Measurements from ENCODE around the gene B4GALNT4. TPM values are rescaled to one million over a fixed set of nuclear protein-coding genes. Genes with fewer than 3 reads are reported as not detected.
A peak's percentile ranks its signal among the peaks of the same experiment; 100 is the strongest.

Gene B4GALNT4
- total RNA-seq, 1 experiment from 2014 or later = 88.0 TPM

DNA sequence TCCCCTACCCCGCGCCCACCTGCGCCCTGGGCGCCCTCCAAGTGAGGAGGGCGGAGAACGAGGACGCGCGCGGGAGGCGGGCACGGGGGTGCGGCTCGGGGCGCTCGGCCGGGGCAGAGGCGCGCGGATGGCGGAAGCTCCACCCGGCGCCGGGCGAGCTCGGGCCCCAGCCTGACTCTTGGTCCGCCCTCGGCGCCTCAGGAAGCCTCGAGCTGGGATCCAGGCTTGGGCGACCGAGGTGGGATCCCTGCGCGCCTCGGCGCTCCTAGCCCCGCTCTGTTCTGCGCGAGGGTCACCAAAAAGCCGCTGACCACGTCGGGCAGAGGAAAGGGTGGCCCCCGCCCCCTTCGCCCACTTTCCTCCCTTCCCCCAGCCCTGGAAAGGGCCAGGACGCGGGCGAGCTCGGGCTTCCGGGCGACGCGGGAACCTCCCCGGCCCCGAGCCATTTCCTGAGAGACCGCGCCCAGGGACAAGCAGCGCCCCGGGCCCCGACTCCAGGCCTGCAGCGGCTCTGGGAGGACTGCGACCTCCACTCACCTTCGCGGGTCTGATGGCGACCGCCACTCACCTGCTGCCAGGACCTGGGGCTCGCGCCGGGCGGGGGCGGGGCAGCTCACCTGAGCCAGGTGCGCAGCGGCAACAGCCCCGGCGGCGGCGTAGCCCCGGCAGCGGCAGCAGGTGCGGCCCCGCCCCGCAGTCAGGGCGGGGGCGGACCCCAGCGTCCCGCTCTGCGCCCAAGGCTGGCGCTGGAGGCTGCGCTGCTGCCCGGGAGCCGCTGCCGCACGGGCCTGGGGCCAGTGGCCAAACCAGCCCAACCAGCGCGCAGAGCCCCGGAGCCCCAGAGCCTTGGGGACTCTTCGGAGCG, 47.7 kb downstream of the B4GALNT4 start (continued):
- TF ChIP-seq, protein P1, sequence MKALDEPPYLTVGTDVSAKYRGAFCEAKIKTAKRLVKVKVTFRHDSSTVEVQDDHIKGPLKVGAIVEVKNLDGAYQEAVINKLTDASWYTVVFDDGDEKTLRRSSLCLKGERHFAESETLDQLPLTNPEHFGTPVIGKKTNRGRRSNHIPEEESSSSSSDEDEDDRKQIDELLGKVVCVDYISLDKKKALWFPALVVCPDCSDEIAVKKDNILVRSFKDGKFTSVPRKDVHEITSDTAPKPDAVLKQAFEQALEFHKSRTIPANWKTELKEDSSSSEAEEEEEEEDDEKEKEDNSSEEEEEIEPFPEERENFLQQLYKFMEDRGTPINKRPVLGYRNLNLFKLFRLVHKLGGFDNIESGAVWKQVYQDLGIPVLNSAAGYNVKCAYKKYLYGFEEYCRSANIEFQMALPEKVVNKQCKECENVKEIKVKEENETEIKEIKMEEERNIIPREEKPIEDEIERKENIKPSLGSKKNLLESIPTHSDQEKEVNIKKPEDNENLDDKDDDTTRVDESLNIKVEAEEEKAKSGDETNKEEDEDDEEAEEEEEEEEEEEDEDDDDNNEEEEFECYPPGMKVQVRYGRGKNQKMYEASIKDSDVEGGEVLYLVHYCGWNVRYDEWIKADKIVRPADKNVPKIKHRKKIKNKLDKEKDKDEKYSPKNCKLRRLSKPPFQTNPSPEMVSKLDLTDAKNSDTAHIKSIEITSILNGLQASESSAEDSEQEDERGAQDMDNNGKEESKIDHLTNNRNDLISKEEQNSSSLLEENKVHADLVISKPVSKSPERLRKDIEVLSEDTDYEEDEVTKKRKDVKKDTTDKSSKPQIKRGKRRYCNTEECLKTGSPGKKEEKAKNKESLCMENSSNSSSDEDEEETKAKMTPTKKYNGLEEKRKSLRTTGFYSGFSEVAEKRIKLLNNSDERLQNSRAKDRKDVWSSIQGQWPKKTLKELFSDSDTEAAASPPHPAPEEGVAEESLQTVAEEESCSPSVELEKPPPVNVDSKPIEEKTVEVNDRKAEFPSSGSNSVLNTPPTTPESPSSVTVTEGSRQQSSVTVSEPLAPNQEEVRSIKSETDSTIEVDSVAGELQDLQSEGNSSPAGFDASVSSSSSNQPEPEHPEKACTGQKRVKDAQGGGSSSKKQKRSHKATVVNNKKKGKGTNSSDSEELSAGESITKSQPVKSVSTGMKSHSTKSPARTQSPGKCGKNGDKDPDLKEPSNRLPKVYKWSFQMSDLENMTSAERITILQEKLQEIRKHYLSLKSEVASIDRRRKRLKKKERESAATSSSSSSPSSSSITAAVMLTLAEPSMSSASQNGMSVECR (CRISPR knock-in tag; IDR thresholded peaks at IDR 0.05; ENCODE audit: borderline replicate concordance) = 0 out of 2 replicates have a peak, but pooled peaks have one; percentile 60
- TF ChIP-seq, protein P2, sequence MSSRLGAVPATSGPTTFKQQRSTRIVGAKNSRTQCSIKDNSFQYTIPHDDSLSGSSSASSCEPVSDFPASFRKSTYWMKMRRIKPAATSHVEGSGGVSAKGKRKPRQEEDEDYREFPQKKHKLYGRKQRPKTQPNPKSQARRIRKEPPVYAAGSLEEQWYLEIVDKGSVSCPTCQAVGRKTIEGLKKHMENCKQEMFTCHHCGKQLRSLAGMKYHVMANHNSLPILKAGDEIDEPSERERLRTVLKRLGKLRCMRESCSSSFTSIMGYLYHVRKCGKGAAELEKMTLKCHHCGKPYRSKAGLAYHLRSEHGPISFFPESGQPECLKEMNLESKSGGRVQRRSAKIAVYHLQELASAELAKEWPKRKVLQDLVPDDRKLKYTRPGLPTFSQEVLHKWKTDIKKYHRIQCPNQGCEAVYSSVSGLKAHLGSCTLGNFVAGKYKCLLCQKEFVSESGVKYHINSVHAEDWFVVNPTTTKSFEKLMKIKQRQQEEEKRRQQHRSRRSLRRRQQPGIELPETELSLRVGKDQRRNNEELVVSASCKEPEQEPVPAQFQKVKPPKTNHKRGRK (CRISPR knock-in tag; IDR thresholded peaks at IDR 0.05; ENCODE audit: borderline replicate concordance) = no peak
- TF ChIP-seq ATF1 (CRISPR knock-in tag; IDR thresholded peaks at IDR 0.05) = no peak
- no peak for TF ChIP-seq NFATC4 (CRISPR knock-in tag; IDR thresholded peaks at IDR 0.05)
- 0 out of 2 replicates have a peak, but pooled peaks have one; percentile 25 for TF ChIP-seq ZNF138 (CRISPR knock-in tag; conservative IDR thresholded peaks at IDR 0.05)
- TF ChIP-seq ZNF423 (CRISPR knock-in tag; IDR thresholded peaks at IDR 0.05) = no peak
- no peak for TF ChIP-seq JAZF1 (CRISPR knock-in tag; IDR thresholded peaks at IDR 0.05)
- TF ChIP-seq, protein P3, sequence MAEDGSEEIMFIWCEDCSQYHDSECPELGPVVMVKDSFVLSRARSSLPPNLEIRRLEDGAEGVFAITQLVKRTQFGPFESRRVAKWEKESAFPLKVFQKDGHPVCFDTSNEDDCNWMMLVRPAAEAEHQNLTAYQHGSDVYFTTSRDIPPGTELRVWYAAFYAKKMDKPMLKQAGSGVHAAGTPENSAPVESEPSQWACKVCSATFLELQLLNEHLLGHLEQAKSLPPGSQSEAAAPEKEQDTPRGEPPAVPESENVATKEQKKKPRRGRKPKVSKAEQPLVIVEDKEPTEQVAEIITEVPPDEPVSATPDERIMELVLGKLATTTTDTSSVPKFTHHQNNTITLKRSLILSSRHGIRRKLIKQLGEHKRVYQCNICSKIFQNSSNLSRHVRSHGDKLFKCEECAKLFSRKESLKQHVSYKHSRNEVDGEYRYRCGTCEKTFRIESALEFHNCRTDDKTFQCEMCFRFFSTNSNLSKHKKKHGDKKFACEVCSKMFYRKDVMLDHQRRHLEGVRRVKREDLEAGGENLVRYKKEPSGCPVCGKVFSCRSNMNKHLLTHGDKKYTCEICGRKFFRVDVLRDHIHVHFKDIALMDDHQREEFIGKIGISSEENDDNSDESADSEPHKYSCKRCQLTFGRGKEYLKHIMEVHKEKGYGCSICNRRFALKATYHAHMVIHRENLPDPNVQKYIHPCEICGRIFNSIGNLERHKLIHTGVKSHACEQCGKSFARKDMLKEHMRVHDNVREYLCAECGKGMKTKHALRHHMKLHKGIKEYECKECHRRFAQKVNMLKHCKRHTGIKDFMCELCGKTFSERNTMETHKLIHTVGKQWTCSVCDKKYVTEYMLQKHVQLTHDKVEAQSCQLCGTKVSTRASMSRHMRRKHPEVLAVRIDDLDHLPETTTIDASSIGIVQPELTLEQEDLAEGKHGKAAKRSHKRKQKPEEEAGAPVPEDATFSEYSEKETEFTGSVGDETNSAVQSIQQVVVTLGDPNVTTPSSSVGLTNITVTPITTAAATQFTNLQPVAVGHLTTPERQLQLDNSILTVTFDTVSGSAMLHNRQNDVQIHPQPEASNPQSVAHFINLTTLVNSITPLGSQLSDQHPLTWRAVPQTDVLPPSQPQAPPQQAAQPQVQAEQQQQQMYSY (CRISPR knock-in tag; IDR thresholded peaks at IDR 0.05) = no peak
- TF ChIP-seq JUN (CRISPR knock-in tag; IDR thresholded peaks at IDR 0.05) = no peak
- no peak for TF ChIP-seq SOX15 (CRISPR knock-in tag; IDR thresholded peaks at IDR 0.05)
- no peak for TF ChIP-seq FOXP1 (CRISPR knock-in tag; IDR thresholded peaks at IDR 0.05; ENCODE audit: borderline replicate concordance)
- TF ChIP-seq ETV6 (CRISPR knock-in tag; IDR thresholded peaks at IDR 0.05) = peak; percentile 75; the same call in 1 of the 2 replicates
- TF ChIP-seq, protein P4, sequence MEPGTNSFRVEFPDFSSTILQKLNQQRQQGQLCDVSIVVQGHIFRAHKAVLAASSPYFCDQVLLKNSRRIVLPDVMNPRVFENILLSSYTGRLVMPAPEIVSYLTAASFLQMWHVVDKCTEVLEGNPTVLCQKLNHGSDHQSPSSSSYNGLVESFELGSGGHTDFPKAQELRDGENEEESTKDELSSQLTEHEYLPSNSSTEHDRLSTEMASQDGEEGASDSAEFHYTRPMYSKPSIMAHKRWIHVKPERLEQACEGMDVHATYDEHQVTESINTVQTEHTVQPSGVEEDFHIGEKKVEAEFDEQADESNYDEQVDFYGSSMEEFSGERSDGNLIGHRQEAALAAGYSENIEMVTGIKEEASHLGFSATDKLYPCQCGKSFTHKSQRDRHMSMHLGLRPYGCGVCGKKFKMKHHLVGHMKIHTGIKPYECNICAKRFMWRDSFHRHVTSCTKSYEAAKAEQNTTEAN (CRISPR knock-in tag; IDR thresholded peaks at IDR 0.05) = peak; percentile 46; the same call in 1 of the 2 replicates
- no peak for TF ChIP-seq FOXJ3 (CRISPR knock-in tag; IDR thresholded peaks at IDR 0.05; ENCODE audit: borderline replicate concordance)
- TF ChIP-seq, protein P5, sequence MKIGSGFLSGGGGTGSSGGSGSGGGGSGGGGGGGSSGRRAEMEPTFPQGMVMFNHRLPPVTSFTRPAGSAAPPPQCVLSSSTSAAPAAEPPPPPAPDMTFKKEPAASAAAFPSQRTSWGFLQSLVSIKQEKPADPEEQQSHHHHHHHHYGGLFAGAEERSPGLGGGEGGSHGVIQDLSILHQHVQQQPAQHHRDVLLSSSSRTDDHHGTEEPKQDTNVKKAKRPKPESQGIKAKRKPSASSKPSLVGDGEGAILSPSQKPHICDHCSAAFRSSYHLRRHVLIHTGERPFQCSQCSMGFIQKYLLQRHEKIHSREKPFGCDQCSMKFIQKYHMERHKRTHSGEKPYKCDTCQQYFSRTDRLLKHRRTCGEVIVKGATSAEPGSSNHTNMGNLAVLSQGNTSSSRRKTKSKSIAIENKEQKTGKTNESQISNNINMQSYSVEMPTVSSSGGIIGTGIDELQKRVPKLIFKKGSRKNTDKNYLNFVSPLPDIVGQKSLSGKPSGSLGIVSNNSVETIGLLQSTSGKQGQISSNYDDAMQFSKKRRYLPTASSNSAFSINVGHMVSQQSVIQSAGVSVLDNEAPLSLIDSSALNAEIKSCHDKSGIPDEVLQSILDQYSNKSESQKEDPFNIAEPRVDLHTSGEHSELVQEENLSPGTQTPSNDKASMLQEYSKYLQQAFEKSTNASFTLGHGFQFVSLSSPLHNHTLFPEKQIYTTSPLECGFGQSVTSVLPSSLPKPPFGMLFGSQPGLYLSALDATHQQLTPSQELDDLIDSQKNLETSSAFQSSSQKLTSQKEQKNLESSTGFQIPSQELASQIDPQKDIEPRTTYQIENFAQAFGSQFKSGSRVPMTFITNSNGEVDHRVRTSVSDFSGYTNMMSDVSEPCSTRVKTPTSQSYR (CRISPR knock-in tag; IDR thresholded peaks at IDR 0.05) = peak; percentile 64; the same call in 1 of the 2 replicates

Data from WTC11 (cell line).